Stimulated activated CD4-positive, alpha-beta T cell treated with anti-CD3 and anti-CD28 coated beads, Interleukin-4, amount 100 ng/mL, for 24 hours (primary cell): ENCODE measurements around the gene DSP.

Experiments
- DNase-seq: peaks from one replicate; pipeline ENCODE4 v3.0.0-alpha.2; 2020

Gene DSP

GRCh38 chr6:7541175-7542064 is at the start of gene DSP:
DSP (plus strand) TSS chr6:7541671; CDS start chr6:7541916, 245 bp downstream.
- no peak for DNase-seq

- no peak for DNase-seq
Observed at GRCh38 chr6:7493866-7494265, 47.6 kb upstream of the DSP start.

GRCh38 chr6:7494638-7495037 is 46.8 kb upstream of the DSP start:
- no peak for DNase-seq

GRCh38 chr6:7496266-7496875 is 45.1 kb upstream of the DSP start:
- DNase-seq = no peak

- DNase-seq = no peak
Observed at GRCh38 chr6:7500752-7501282, 40.7 kb upstream of the DSP start.

GRCh38 chr6:7502743-7503142 is 38.7 kb upstream of the DSP start:
- no peak for DNase-seq

- DNase-seq = no peak
Observed at GRCh38 chr6:7504041-7504440, 37.4 kb upstream of the DSP start.

GRCh38 chr6:7505189-7505699 is 36.2 kb upstream of the DSP start:
- no peak for DNase-seq

GRCh38 chr6:7507600-7507999 is 33.9 kb upstream of the DSP start:
- no peak for DNase-seq

GRCh38 chr6:7512320-7512719 is 29.2 kb upstream of the DSP start:
- DNase-seq = no peak

GRCh38 chr6:7513529-7513928 is 27.9 kb upstream of the DSP start:
- no peak for DNase-seq

GRCh38 chr6:7515363-7515762 is 26.1 kb upstream of the DSP start:
- DNase-seq = no peak

GRCh38 chr6:7518877-7519276 is 22.6 kb upstream of the DSP start:
- DNase-seq = no peak

GRCh38 chr6:7522873-7523272 is 18.6 kb upstream of the DSP start:
- no peak for DNase-seq

GRCh38 chr6:7523922-7524321 is 17.5 kb upstream of the DSP start:
- no peak for DNase-seq

- no peak for DNase-seq
Observed at GRCh38 chr6:7526755-7527154, 14.7 kb upstream of the DSP start.

GRCh38 chr6:7528565-7528964 is 12.9 kb upstream of the DSP start:
- DNase-seq = no peak

- no peak for DNase-seq
Observed at GRCh38 chr6:7529141-7529540, 12.3 kb upstream of the DSP start.

- DNase-seq = no peak
Observed at GRCh38 chr6:7532232-7532631, 9.2 kb upstream of the DSP start.

GRCh38 chr6:7532821-7533220 is 8.7 kb upstream of the DSP start:
- DNase-seq = no peak

- DNase-seq = no peak
Observed at GRCh38 chr6:7534192-7534591, 7.3 kb upstream of the DSP start.

GRCh38 chr6:7535498-7535897 is 6.0 kb upstream of the DSP start:
- DNase-seq = no peak

- no peak for DNase-seq
Observed at GRCh38 chr6:7537565-7538174, 3.8 kb upstream of the DSP start.

- no peak for DNase-seq
Observed at GRCh38 chr6:7538484-7538883, 3.0 kb upstream of the DSP start.
